Smooth muscle cell (in vitro differentiated cells): ENCODE results near the gene CHST12. TPM values are rescaled to one million over a fixed set of nuclear protein-coding genes. Genes with fewer than 3 reads are reported as not detected.

Source experiments
- DNase-seq: peaks from one replicate; lab custom pipeline; 2025; ENCODE audit not compliant: unreplicated experiment; lab: John Stamatoyannopoulos, UW
- H2AFZ ChIP-seq: fragments of 200-600 bp; sonication (generic); 2 replicates; pipeline ENCODE4 v1.6.0; 2016; ENCODE audit warnings: antibody characterized with exemption, low read depth, mild to moderate bottlenecking
- H3F3A ChIP-seq: fragments of 200-600 bp; sonication (generic); 2 replicates; pipeline ENCODE4 v1.6.0; 2017; ENCODE audit warnings: antibody characterized with exemption, low read depth
- H3K27ac ChIP-seq: fragments of 200-600 bp; sonication (generic); 2 replicates; pipeline ENCODE4 v1.5.1; 2016; ENCODE audit warnings: low read depth, mild to moderate bottlenecking
- H3K27me3 ChIP-seq: fragments of 200-600 bp; sonication (generic); 2 replicates; pipeline ENCODE4 v1.6.1; 2016; ENCODE audit warnings: low read depth, mild to moderate bottlenecking
- H3K36me3 ChIP-seq: fragments of 200-600 bp; sonication (generic); 2 replicates; pipeline ENCODE4 v1.5.1; 2016; ENCODE audit warnings: low read depth
- H3K4me1 ChIP-seq: fragments of 200-600 bp; sonication (generic); 2 replicates; pipeline ENCODE4 v1.5.1; 2016; ENCODE audit warnings: low read depth
- H3K4me2 ChIP-seq: fragments of 200-600 bp; sonication (generic); 2 replicates; pipeline ENCODE4 v1.6.0; 2016; ENCODE audit warnings: mild to moderate bottlenecking
- H3K4me3 ChIP-seq: fragments of 200-600 bp; sonication (generic); 2 replicates; pipeline ENCODE4 v1.5.1; 2016; ENCODE audit warnings: mild to moderate bottlenecking
- H3K79me2 ChIP-seq: fragments of 200-600 bp; sonication (generic); 2 replicates; pipeline ENCODE4 v1.6.0; 2016; ENCODE audit warnings: low read depth, mild to moderate bottlenecking
- H3K9ac ChIP-seq: fragments of 200-600 bp; sonication (generic); 2 replicates; pipeline ENCODE4 v1.6.0; 2016; ENCODE audit warnings: low read depth
- H3K9me3 ChIP-seq: fragments of 200-600 bp; sonication (generic); replicated peaks from 2 replicates; pipeline ENCODE4 v1.5.1; 2016; ENCODE audit warnings: low read depth
- H4K20me1 ChIP-seq: fragments of 200-600 bp; sonication (generic); 2 replicates; pipeline ENCODE4 v1.6.0; 2016; ENCODE audit warnings: low read depth
- CTCF ChIP-seq: fragments of 200-600 bp; sonication (generic); IDR thresholded peaks from 2 replicates; pipeline ENCODE4 v1.5.1; 2017; ENCODE audit warnings: borderline replicate concordance, mild to moderate bottlenecking, antibody characterized with exemption; ENCODE audit not compliant: insufficient read depth, poor library complexity, severe bottlenecking
- WGBS: methylation state at CpG from one replicate; pipeline ENCODE4 v1.1.7; 2016; ENCODE audit warnings: low lambda C conversion rate; 5-methylcytosine and 5-hydroxymethylcytosine counted together
- polyA plus RNA-seq: library from polyadenylated mRNA; unstranded; fragments of >200 nt; fragmentation: Nextera tagmentation; extraction: Ambion mirVana; gene quantifications from 2 replicates; pipeline ENCODE4 v1.2.1, GENCODE V29; 2016
- total RNA-seq: library from RNA; depleted of rRNA; stranded (reverse); fragments of >200 nt; gene quantifications from 2 replicates; pipeline ENCODE4 v1.2.3, GENCODE V29; 2014

Gene CHST12
- total and polyA plus RNA-seq, 2 experiments from 2014 or later: 10.1 to 19.7 TPM

- H3K27ac ChIP-seq: no peak overlapping the region
- no peak for TF ChIP-seq CTCF
- H3K27me3 ChIP-seq: no peaks in the 10 kb centered on the region
- H3K4me1 ChIP-seq: peaks cover 4% of the 10 kb centered on the region
- no peaks in the 10 kb centered on the region for H3F3A ChIP-seq
- no peak overlapping the region for H3K4me3 ChIP-seq
- no peaks in the 10 kb centered on the region for H3K36me3 ChIP-seq
- DNase-seq: no peak
- no peaks in the 10 kb centered on the region for H4K20me1 ChIP-seq
- H3K79me2 ChIP-seq: no peaks in the 10 kb centered on the region
- no peak overlapping the region for H2AFZ ChIP-seq
- no peak overlapping the region for H3K9ac ChIP-seq
- H3K4me2 ChIP-seq: no peak overlapping the region
- no peaks in the 10 kb centered on the region for H3K9me3 ChIP-seq
- 83% methylated on average over 5 of the region's 5 CpGs for WGBS
Measured at GRCh38 chr7:2483494-2483893, 80.1 kb downstream of the CHST12 start.

- Histone ChIP-seq H3F3A (no peaks in the 10 kb centered on the region), H3K79me2 (no peaks in the 10 kb centered on the region), H3K9ac (no peak overlapping the region), H3K9me3 (no peaks in the 10 kb centered on the region), H3K4me2 (no peak overlapping the region), H3K27me3 (no peaks in the 10 kb centered on the region), H3K36me3 (no peaks in the 10 kb centered on the region), H2AFZ (no peak overlapping the region), H3K27ac (no peak overlapping the region), H3K4me3 (no peak overlapping the region), H4K20me1 (no peaks in the 10 kb centered on the region), H3K4me1 (peaks cover 1% of the 10 kb centered on the region)
- no peak for DNase-seq
- TF ChIP-seq CTCF: no peak
- 95% methylated on average over 12 of the region's 12 CpGs for WGBS
Measured at GRCh38 chr7:2484868-2485267, 81.5 kb downstream of the CHST12 start.

- WGBS: 93% methylated on average over 8 of the region's 14 CpGs
- TF ChIP-seq CTCF: no peak
- Histone ChIP-seq H3K4me2 (no peak overlapping the region), H3K4me1 (no peaks in the 10 kb centered on the region), H3K9ac (no peak overlapping the region), H4K20me1 (no peaks in the 10 kb centered on the region), H3K27me3 (no peaks in the 10 kb centered on the region), H3K4me3 (no peak overlapping the region), H3K9me3 (no peaks in the 10 kb centered on the region), H2AFZ (no peak overlapping the region), H3K36me3 (no peaks in the 10 kb centered on the region), H3K27ac (no peak overlapping the region), H3K79me2 (no peaks in the 10 kb centered on the region), H3F3A (no peaks in the 10 kb centered on the region)
- DNase-seq: no peak
Measured at GRCh38 chr7:2487586-2488271, 84.3 kb downstream of the CHST12 start.

GRCh38 chr7:2488272-2488645, 84.8 kb downstream of the CHST12 start:
- Histone ChIP-seq H4K20me1 (no peaks in the 10 kb centered on the region), H3K9ac (no peak overlapping the region), H3K4me1 (no peaks in the 10 kb centered on the region), H3K79me2 (no peaks in the 10 kb centered on the region), H3K4me2 (no peak overlapping the region), H3K27me3 (no peaks in the 10 kb centered on the region), H2AFZ (no peak overlapping the region), H3F3A (no peaks in the 10 kb centered on the region), H3K27ac (no peak overlapping the region), H3K4me3 (no peak overlapping the region), H3K9me3 (no peaks in the 10 kb centered on the region), H3K36me3 (no peaks in the 10 kb centered on the region)
- TF ChIP-seq CTCF: no peak
- no peak for DNase-seq
- 85% methylated on average over 8 of the region's 8 CpGs for WGBS
